HepG2 (cell line): ENCODE results near the gene TADA2B. TPM values are rescaled to one million over a fixed set of nuclear protein-coding genes. Genes with fewer than 3 reads are reported as not detected.

Source experiments
- ATF3 ChIP-seq: sonication (generic); formaldehyde crosslinking; IDR thresholded peaks from 2 replicates; pipeline ENCODE4 v1.4.0; 2020; ENCODE audit warnings: missing genetic modification reagents
- CCDC6 ChIP-seq: sonication (generic); formaldehyde crosslinking; IDR thresholded peaks from 2 replicates; pipeline ENCODE4 v1.8.1; 2022; ENCODE audit warnings: mild to moderate bottlenecking, missing genetic modification reagents, moderate library complexity
- GLMP ChIP-seq: sonication (generic); formaldehyde crosslinking; IDR thresholded peaks from 2 replicates; pipeline ENCODE4 v1.9.0; 2021; ENCODE audit warnings: missing genetic modification reagents, mild to moderate bottlenecking, borderline replicate concordance
- JUNB ChIP-seq: sonication (generic); formaldehyde crosslinking; IDR thresholded peaks from 2 replicates; pipeline ENCODE4 v1.8.0; 2022; ENCODE audit warnings: missing genetic modification reagents, mild to moderate bottlenecking, borderline replicate concordance
- NCOA5 ChIP-seq: sonication (generic); formaldehyde crosslinking; IDR thresholded peaks from 2 replicates; pipeline ENCODE4 v1.4.0; 2020; ENCODE audit warnings: missing genetic modification reagents
- NONO ChIP-seq, 2 experiments: fragments of 450-650 bp in 1 of 2; sonication (generic) in 1 of 2; formaldehyde crosslinking in 1 of 2; IDR thresholded peaks in 1 of 2; conservative IDR thresholded peaks in 1 of 2; 2 replicates each; pipeline versions ENCODE4 v1.6.1 to v1.8.0; 2017 to 2022; ENCODE audit warnings: mild to moderate bottlenecking in 1 of 2, missing genetic modification reagents in 1 of 2, moderate library complexity in 1 of 2
- PREB ChIP-seq: sonication (generic); formaldehyde crosslinking; IDR thresholded peaks from 2 replicates; pipeline ENCODE4 v1.4.0; 2020; ENCODE audit warnings: missing genetic modification reagents
- SAP130 ChIP-seq: IDR thresholded peaks from 2 replicates; pipeline ENCODE4 v1.6.1; 2016; ENCODE audit warnings: low read depth
- SKI ChIP-seq: fragments of 450-650 bp; IDR thresholded peaks from one replicate; pipeline ENCODE4 v1.6.1; 2018; ENCODE audit warnings: mild to moderate bottlenecking; ENCODE audit not compliant: partially characterized antibody
- SNAPC2 ChIP-seq: sonication (generic); formaldehyde crosslinking; IDR thresholded peaks from 2 replicates; pipeline ENCODE4 v1.8.1; 2022; ENCODE audit warnings: mild to moderate bottlenecking, missing genetic modification reagents
- SOX6 ChIP-seq, 2 experiments: fragments of 450-650 bp in 1 of 2; sonication (generic) in 1 of 2; formaldehyde crosslinking in 1 of 2; IDR thresholded peaks; 2 replicates each; pipeline versions ENCODE4 v1.4.0 to v1.6.1; 2017 to 2020; ENCODE audit warnings: antibody characterized with exemption in 1 of 2, mild to moderate bottlenecking in 1 of 2, missing genetic modification reagents in 1 of 2
- TFE3 ChIP-seq: IDR thresholded peaks from 2 replicates; pipeline ENCODE4 v1.6.1; 2016
- TIGD3 ChIP-seq: sonication (generic); formaldehyde crosslinking; IDR thresholded peaks from 2 replicates; pipeline ENCODE4 v1.5.1; 2020; ENCODE audit warnings: mild to moderate bottlenecking, missing genetic modification reagents, borderline replicate concordance
- UBTF ChIP-seq: sonication (generic); formaldehyde crosslinking; IDR thresholded peaks from 2 replicates; pipeline ENCODE4 v1.4.0; 2020; ENCODE audit warnings: mild to moderate bottlenecking, missing genetic modification reagents
- ZBTB25 ChIP-seq: IDR thresholded peaks from 2 replicates; pipeline ENCODE4 v1.6.1; 2018; ENCODE audit warnings: missing genetic modification reagents
- ZFX ChIP-seq: sonication (generic); formaldehyde crosslinking; IDR thresholded peaks from 2 replicates; pipeline ENCODE4 v1.4.0; 2020; ENCODE audit warnings: mild to moderate bottlenecking, low read depth, missing genetic modification reagents, moderate library complexity
- ZNF136 ChIP-seq: sonication (generic); formaldehyde crosslinking; IDR thresholded peaks from 2 replicates; pipeline ENCODE4 v1.8.1; 2022; ENCODE audit warnings: low read depth, mild to moderate bottlenecking, moderate library complexity, missing genetic modification reagents
- ZNF564 ChIP-seq: sonication (generic); formaldehyde crosslinking; IDR thresholded peaks from 2 replicates; pipeline ENCODE4 v1.8.1; 2023; ENCODE audit warnings: mild to moderate bottlenecking, missing genetic modification reagents
- ZNF761 ChIP-seq: sonication (generic); formaldehyde crosslinking; conservative IDR thresholded peaks from 2 replicates; pipeline ENCODE4 v1.4.0; 2020; ENCODE audit warnings: mild to moderate bottlenecking, missing genetic modification reagents
- polyA plus RNA-seq, 8 experiments: library from polyadenylated mRNA; depleted of rRNA in 3 of 8; stranded (reverse) in 7 of 8; unstranded in 1 of 8; fragments of >200 nt; fragmentation: Illumina TruSeq in 4 of 8; extraction: Trizol in 4 of 8; gene quantifications; 2 replicates each; pipeline versions ENCODE4 v1.2.1 to v1.2.3, GENCODE V29; 2011 to 2016; ENCODE audit warnings: low read depth in 4 of 8, missing spikeins in 1 of 8, mixed read lengths in 1 of 8; ENCODE audit not compliant: insufficient read depth in 1 of 8
- total RNA-seq, 5 experiments: library from RNA; depleted of rRNA; stranded (reverse); fragments of >200 nt; fragmentation: Illumina TruSeq; extraction: Trizol; gene quantifications; 2 replicates each; pipeline ENCODE4 v1.2.3, GENCODE V29; 2016; ENCODE audit warnings: low read depth in 1 of 5

TADA2B gene
- total and polyA plus RNA-seq, 2 of the 13 experiments (the other 11 are each of a cell fraction or from before 2014, with no cell fraction given): 4.6 to 8.9 TPM

- peak; percentile 37; the same call in 1 of the 2 replicates for TF ChIP-seq TFE3 (CRISPR knock-in tag)
- no peak for TF ChIP-seq GLMP
- TF ChIP-seq TIGD3: no peak
- TF ChIP-seq CCDC6 (CRISPR knock-in tag): no peak
- TF ChIP-seq ZNF136 (CRISPR knock-in tag): no peak
- 0 out of 2 replicates have a peak, but pooled peaks have one; percentile 68 for TF ChIP-seq ZNF564
- TF ChIP-seq NCOA5 (CRISPR knock-in tag): no peak
- no peak for TF ChIP-seq ATF3 (CRISPR knock-in tag)
- TF ChIP-seq SNAPC2: peak; percentile 90
- TF ChIP-seq JUNB: no peak
- TF ChIP-seq UBTF (CRISPR knock-in tag): peak; percentile 65
- TF ChIP-seq PREB (CRISPR knock-in tag): no peak
- TF ChIP-seq ZNF761 (CRISPR knock-in tag): no peak
- TF ChIP-seq NONO (IDR thresholded peaks at IDR 0.05): no peak
- TF ChIP-seq NONO (CRISPR knock-in tag; conservative IDR thresholded peaks at IDR 0.05): no peak
- no peak for TF ChIP-seq ZBTB25
- TF ChIP-seq ZFX: peak; percentile 2; the same call in 1 of the 2 replicates
- TF ChIP-seq SAP130: peak; percentile 5; the same call in 1 of the 2 replicates
- TF ChIP-seq SKI: no peak
- TF ChIP-seq SOX6 (IDR thresholded peaks at IDR 0.05): no peak
- TF ChIP-seq SOX6 (CRISPR knock-in tag; IDR thresholded peaks at IDR 0.05): peak; percentile 78
Measured at GRCh38 chr4:7103607-7104365, 60.6 kb downstream of the TADA2B start (continued).
